ENCODE measurements around the gene HBM. TPM values are rescaled to one million over a fixed set of nuclear protein-coding genes. Genes with fewer than 3 reads are reported as not detected.

Gene HBM
- total RNA-seq, 1 experiment from 2014 or later, result not detected

GRCh38 chr16:117379-118365 lies 48.1 kb upstream of the HBM start:
- H3K27ac Mint-ChIP-seq (ENCODE audit: unreplicated experiment), result no peak overlapping the region
- no peaks in the 10 kb centered on the region for H3K27me3 ChIP-seq (replicated peaks; ENCODE audit: control insufficient read depth, insufficient read depth, low read length)
- peak in 1 of 2 experiments; percentile 62 for DNase-seq
- intact Hi-C loops (cut with micrococcal nuclease; ENCODE audit: unreplicated experiment), result loop anchor here (2.0 kb wide), 1 partner anchor 63 kb away; the partner anchor contains the start of gene HBQ1
- POLR2A ChIA-PET, result no interaction called here
- H3K36me3 Mint-ChIP-seq (ENCODE audit: insufficient read depth, unreplicated experiment), result peaks cover 14% of the 10 kb centered on the region
- H3K4me3 ChIP-seq (ENCODE audit: low read depth, low read length), result no peak overlapping the region
- CTCF ChIA-PET, result interaction anchor here (0.9 to 1.0 kb wide), 2 partner anchors 11 to 26 kb away, joined by 3 read pairs; no protein-coding TSS in a partner anchor
- no peaks in the 10 kb centered on the region for H3K9me3 Mint-ChIP-seq (ENCODE audit: unreplicated experiment)
- no peaks in the 10 kb centered on the region for H3K27me3 Mint-ChIP-seq (ENCODE audit: insufficient read depth, unreplicated experiment)
- H3K36me3 ChIP-seq (ENCODE audit: control insufficient read depth, insufficient read depth, low read length), result peaks cover 4% of the 10 kb centered on the region
- H3K4me1 Mint-ChIP-seq (ENCODE audit: low read depth, unreplicated experiment), result no peaks in the 10 kb centered on the region
- TF ChIP-seq CTCF (IDR thresholded peaks at IDR 0.05; ENCODE audit: insufficient read depth in 1 of 2, low read depth in 1 of 2, low read length in 1 of 2, severe bottlenecking in 1 of 2, unreplicated experiment in 1 of 2), result peak; percentile 57 to 64
- no TSS peak for BruUV-seq (replicated peaks)
- H3K4me3 Mint-ChIP-seq (ENCODE audit: unreplicated experiment), result no peak overlapping the region
- H3K9me3 ChIP-seq, result no peaks in the 10 kb centered on the region
- 0 out of 2 replicates have a peak, but pooled peaks cover 6% of the 10 kb centered on the region for H3K4me1 ChIP-seq

GRCh38 chr16:118857-119256 lies 46.9 kb upstream of the HBM start:
- no peaks in the 10 kb centered on the region for H3K27me3 ChIP-seq (replicated peaks; ENCODE audit: control insufficient read depth, insufficient read depth, low read length)
- no TSS peak for BruUV-seq (replicated peaks)
- H3K27me3 Mint-ChIP-seq (ENCODE audit: insufficient read depth, unreplicated experiment), result no peaks in the 10 kb centered on the region
- no peak for DNase-seq
- no peaks in the 10 kb centered on the region for H3K9me3 Mint-ChIP-seq (ENCODE audit: unreplicated experiment)
- intact Hi-C loops (cut with micrococcal nuclease; ENCODE audit: unreplicated experiment), result no loop called here
- H3K4me1 ChIP-seq, result 0 out of 2 replicates have a peak, but pooled peaks cover under 1% of the 10 kb centered on the region
- ChIA-PET POLR2A (no interaction called here), CTCF (no interaction called here)
- H3K4me3 Mint-ChIP-seq (ENCODE audit: unreplicated experiment), result no peak overlapping the region
- H3K36me3 ChIP-seq (ENCODE audit: control insufficient read depth, insufficient read depth, low read length), result peaks cover 3% of the 10 kb centered on the region
- no peak for TF ChIP-seq CTCF (IDR thresholded peaks at IDR 0.05; ENCODE audit: insufficient read depth in 1 of 2, low read depth in 1 of 2, low read length in 1 of 2, severe bottlenecking in 1 of 2, unreplicated experiment in 1 of 2)
- H3K36me3 Mint-ChIP-seq (ENCODE audit: insufficient read depth, unreplicated experiment), result peaks cover 19% of the 10 kb centered on the region
- H3K9me3 ChIP-seq, result no peaks in the 10 kb centered on the region
- H3K4me1 Mint-ChIP-seq (ENCODE audit: low read depth, unreplicated experiment), result no peaks in the 10 kb centered on the region
- no peak overlapping the region for H3K27ac Mint-ChIP-seq (ENCODE audit: unreplicated experiment)
- H3K4me3 ChIP-seq (ENCODE audit: low read depth, low read length), result no peak overlapping the region

DNA sequence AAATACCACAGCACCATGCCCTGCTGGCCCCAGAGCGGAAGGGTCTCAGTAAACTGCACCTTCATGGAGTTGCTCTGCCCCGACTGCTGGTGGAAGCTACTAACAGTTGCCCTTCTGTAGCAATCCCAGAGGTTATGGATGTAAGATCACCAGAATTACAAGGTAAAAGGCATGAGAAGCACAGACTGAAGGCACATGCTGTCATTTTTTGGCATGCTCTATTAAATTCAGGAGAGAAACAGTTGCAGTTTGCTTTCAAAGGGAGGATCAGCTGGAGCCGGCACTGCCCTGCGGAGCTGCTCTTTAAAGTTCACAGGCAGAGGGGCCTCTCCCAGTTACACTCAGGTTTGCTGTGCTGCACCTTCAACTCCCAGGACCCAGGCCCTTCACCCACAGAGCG lies 46.5 kb upstream of the HBM start:
- ChIA-PET CTCF (interaction anchor here (1.5 kb wide), 1 partner anchor 12 kb away, joined by 5 read pairs; no protein-coding TSS in a partner anchor), POLR2A (no interaction called here)
- H3K27me3 Mint-ChIP-seq (ENCODE audit: insufficient read depth, unreplicated experiment), result no peaks in the 10 kb centered on the region
- H3K36me3 Mint-ChIP-seq (ENCODE audit: insufficient read depth, unreplicated experiment), result peaks cover 18% of the 10 kb centered on the region
- Histone ChIP-seq H3K4me3 (ENCODE audit: low read depth, low read length) (no peak overlapping the region), H3K9me3 (no peaks in the 10 kb centered on the region), H3K4me1 (no peaks in the 10 kb centered on the region), H3K27me3 (replicated peaks; ENCODE audit: control insufficient read depth, insufficient read depth, low read length) (no peaks in the 10 kb centered on the region), H3K36me3 (ENCODE audit: control insufficient read depth, insufficient read depth, low read length) (peaks cover 2% of the 10 kb centered on the region)
- intact Hi-C loops (cut with micrococcal nuclease; ENCODE audit: unreplicated experiment), result no loop called here
- BruUV-seq (replicated peaks), result no TSS peak
- TF ChIP-seq CTCF (IDR thresholded peaks at IDR 0.05; ENCODE audit: insufficient read depth in 1 of 2, low read depth in 1 of 2, low read length in 1 of 2, severe bottlenecking in 1 of 2, unreplicated experiment in 1 of 2), result no peak
- no peak overlapping the region for H3K27ac Mint-ChIP-seq (ENCODE audit: unreplicated experiment)
- no peak for DNase-seq
- no peaks in the 10 kb centered on the region for H3K9me3 Mint-ChIP-seq (ENCODE audit: unreplicated experiment)
- H3K4me1 Mint-ChIP-seq (ENCODE audit: low read depth, unreplicated experiment), result no peaks in the 10 kb centered on the region
- no peak overlapping the region for H3K4me3 Mint-ChIP-seq (ENCODE audit: unreplicated experiment)

Data from Caco-2 (cell line).